Neural crest cell (in vitro differentiated cells): ENCODE data around the gene CTDSPL. TPM values are rescaled to one million over a fixed set of nuclear protein-coding genes. Genes with fewer than 3 reads are reported as not detected.
"Not testable (repeated sequence)": the region's sequence is repeated elsewhere in the genome, so short reads cannot be mapped to it uniquely, and the experiment has no call there.

Source experiments
- DNase-seq: peaks from one replicate; pipeline ENCODE4 v3.0.0; 2021; ENCODE audit warnings: low read depth, mixed read lengths, low spot score
- H3K27ac Mint-ChIP-seq: one replicate; pipeline ENCODE4 v1.8.0; 2021; ENCODE audit warnings: mild to moderate bottlenecking, mixed read lengths; ENCODE audit not compliant: unreplicated experiment
- H3K27me3 Mint-ChIP-seq: 2 replicates; pipeline ENCODE4 v1.8.0; 2021; ENCODE audit warnings: low read depth, mild to moderate bottlenecking, mixed read lengths
- H3K36me3 Mint-ChIP-seq: 2 replicates; pipeline ENCODE4 v1.8.0; 2021; ENCODE audit warnings: low read depth, mild to moderate bottlenecking, mixed read lengths
- H3K4me1 Mint-ChIP-seq: 2 replicates; pipeline ENCODE4 v1.8.0; 2021; ENCODE audit warnings: mixed read lengths
- H3K4me3 Mint-ChIP-seq: one replicate; pipeline ENCODE4 v1.8.0; 2021; ENCODE audit warnings: mild to moderate bottlenecking, mixed read lengths
- H3K9me3 Mint-ChIP-seq: 2 replicates; pipeline ENCODE4 v1.8.0; 2021; ENCODE audit warnings: mixed read lengths
- CTCF ChIP-seq: fragments of 200-600 bp; sonication (generic); conservative IDR thresholded peaks from 2 replicates; pipeline ENCODE4 v1.5.0; 2021; ENCODE audit warnings: antibody characterized with exemption, mild to moderate bottlenecking
- total RNA-seq: library from RNA; stranded (reverse); gene quantifications from 2 replicates; pipeline ENCODE4 v1.2.1, GENCODE V29; 2021

Gene CTDSPL
- total RNA-seq, 1 donor from 2014 or later, result 42.2 TPM

GRCh38 chr3:37986479-37987314, 125.0 kb downstream of the CTDSPL start:
- no peak for TF ChIP-seq CTCF
- Mint-ChIP-seq H3K27ac (no peak overlapping the region), H3K4me3 (no peak overlapping the region), H3K9me3 (no peaks in the 10 kb centered on the region), H3K27me3 (no peaks in the 10 kb centered on the region), H3K4me1 (no peaks in the 10 kb centered on the region), H3K36me3 (no peaks in the 10 kb centered on the region)
- no peak for DNase-seq

- Mint-ChIP-seq H3K9me3 (no peaks in the 10 kb centered on the region), H3K27me3 (peaks cover 3% of the 10 kb centered on the region), H3K4me3 (no peak overlapping the region), H3K27ac (no peak overlapping the region), H3K36me3 (no peaks in the 10 kb centered on the region), H3K4me1 (no peaks in the 10 kb centered on the region)
- TF ChIP-seq CTCF, result no peak
- no peak for DNase-seq
Measured at GRCh38 chr3:37987315-37987697, 125.6 kb downstream of the CTDSPL start.

GRCh38 chr3:37987751-37988179, 126.1 kb downstream of the CTDSPL start:
- H3K27me3 Mint-ChIP-seq, result peaks cover 4% of the 10 kb centered on the region
- H3K4me3 Mint-ChIP-seq, result no peak overlapping the region
- no peaks in the 10 kb centered on the region for H3K4me1 Mint-ChIP-seq
- no peak for DNase-seq
- H3K9me3 Mint-ChIP-seq, result no peaks in the 10 kb centered on the region
- TF ChIP-seq CTCF, result no peak
- no peak overlapping the region for H3K27ac Mint-ChIP-seq
- no peaks in the 10 kb centered on the region for H3K36me3 Mint-ChIP-seq

- not testable (repeated sequence) for H3K4me1 Mint-ChIP-seq, H3K9me3 Mint-ChIP-seq, H3K36me3 Mint-ChIP-seq, H3K27ac Mint-ChIP-seq, DNase-seq, H3K4me3 Mint-ChIP-seq, H3K27me3 Mint-ChIP-seq
Measured at GRCh38 chr3:37988376-37988775, 126.7 kb downstream of the CTDSPL start.

- TF ChIP-seq CTCF, result no peak
- H3K4me1 Mint-ChIP-seq, result peaks cover 7% of the 10 kb centered on the region
- no peak overlapping the region for H3K4me3 Mint-ChIP-seq
- H3K9me3 Mint-ChIP-seq, result no peaks in the 10 kb centered on the region
- no peak overlapping the region for H3K27ac Mint-ChIP-seq
- DNase-seq, result no peak
- H3K36me3 Mint-ChIP-seq, result no peaks in the 10 kb centered on the region
- peaks cover 4% of the 10 kb centered on the region for H3K27me3 Mint-ChIP-seq
Measured at GRCh38 chr3:37988931-37989525, 127.3 kb downstream of the CTDSPL start.
